ENCODE data around the gene DPY19L1.
"Not testable (repeated sequence)": the region's sequence is repeated elsewhere in the genome, so short reads cannot be mapped to it uniquely, and the experiment has no call there.

DPY19L1 gene

DNA sequence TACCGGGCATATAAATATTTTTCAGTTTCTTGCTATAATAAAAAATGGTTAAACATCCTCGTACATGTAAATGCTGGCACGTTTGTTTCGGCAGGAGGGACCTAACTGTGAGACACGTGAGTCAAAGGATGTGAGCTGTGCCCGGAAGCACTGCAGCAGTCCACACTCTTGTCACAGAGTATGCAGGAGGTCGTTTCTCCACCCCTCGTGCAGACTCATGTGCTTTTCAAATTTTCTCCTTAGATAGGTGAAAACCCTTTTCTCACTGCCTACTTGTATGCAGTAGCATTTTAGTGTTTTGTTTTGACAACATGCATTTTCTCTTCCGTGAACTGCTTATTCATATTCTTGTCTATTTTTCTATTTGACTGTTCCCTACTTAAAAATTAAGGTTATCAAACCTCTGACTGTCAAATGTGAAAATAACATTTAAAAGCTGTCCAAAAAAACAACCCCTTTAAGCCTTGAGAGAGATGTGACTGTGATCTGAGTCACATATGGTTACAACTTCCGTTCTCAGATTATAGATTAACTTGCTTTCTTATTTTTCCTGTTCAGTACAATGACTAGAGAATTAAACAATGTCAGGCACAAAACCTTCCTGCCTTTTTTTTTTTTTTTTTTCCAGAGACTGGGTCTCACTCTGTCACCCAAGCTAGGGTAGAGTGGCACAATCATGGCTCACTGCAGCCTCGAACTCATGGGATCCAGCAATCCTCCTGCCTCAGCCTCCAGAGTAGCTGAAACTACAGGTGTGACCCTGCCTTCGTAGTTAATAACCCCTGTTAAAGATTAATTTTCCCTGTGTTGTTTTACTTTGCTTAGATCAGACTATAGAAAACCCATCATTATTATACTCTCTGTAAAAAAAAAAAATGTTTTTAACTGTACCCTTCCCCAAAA, 45.1 kb downstream of the DPY19L1 start:
- peak; percentile 9 to 33 (median 20) for DNase-seq (ENCODE audit: low read depth in 3 of 3)

DNA sequence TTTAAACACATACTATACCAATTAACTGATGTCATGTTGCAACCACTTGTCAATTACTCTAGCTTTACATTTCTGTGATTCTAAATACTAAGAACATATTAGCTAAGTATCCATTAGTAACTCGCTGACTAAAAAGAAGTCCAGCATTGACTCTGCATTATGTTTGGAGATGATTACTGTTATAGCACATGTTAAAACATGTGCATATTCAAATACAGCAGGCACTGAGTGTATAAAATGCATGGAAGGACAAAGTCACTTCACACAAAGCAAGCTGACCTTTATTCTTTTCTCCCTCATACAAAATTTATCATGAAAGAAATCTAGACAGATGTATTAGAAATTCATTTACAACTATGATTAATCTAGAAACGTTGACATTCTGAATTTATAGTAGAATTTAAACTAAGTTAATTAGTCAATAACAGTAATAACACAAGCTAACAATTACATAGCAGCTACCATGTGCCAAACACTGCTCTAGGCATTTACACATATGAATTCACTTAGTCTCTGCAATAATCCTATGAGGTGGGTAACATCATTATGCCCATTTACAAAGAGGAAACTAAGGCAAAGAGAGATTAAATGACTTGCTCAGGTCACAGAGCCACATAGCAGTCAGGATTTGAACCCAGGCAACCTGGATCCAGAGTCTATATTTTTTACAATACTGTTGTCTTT, 48.7 kb downstream of the DPY19L1 start:
- not testable (repeated sequence) for DNase-seq (ENCODE audit: low read depth in 3 of 3)

DNA sequence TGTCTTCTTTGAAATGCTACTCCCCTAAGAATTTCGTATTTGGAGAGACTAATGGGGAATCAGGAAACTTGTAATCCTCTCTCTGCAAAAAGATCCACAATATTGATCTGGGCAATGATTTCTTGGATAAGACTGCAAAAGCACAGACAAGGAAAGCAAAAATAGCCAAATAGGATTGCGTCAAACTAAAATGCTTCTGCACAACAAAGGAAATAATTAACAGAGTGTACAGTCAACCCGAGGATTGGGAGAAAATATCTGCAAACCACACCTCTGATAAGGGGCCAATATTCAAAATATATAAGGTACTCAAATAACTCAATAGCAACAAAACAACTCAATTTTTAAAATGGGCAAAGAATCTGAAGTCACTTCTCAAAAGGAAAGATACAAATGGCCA, 52.1 kb downstream of the DPY19L1 start:
- DNase-seq (ENCODE audit: low read depth in 3 of 3), result not testable (repeated sequence)

DNA sequence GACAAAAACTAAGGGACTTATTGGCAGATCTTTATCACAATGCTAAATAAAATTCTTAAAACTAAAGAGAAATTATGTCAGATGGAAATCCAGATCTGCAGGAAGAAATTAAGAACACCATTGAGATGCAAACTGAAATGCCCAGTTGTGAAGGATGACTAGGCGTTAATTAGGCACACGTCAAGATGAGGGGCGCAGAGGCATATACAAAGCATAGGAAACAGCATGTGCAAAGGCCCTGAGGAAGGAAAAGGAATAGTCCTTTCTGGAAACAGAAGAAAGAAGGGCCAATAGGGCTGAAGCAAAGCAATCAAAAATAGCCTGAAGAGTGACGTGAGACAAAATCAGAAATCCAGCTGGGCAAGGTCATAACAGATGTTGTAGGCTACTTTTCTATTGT, 53.1 kb downstream of the DPY19L1 start:
- not testable (repeated sequence) for DNase-seq (ENCODE audit: low read depth in 3 of 3)

DNA sequence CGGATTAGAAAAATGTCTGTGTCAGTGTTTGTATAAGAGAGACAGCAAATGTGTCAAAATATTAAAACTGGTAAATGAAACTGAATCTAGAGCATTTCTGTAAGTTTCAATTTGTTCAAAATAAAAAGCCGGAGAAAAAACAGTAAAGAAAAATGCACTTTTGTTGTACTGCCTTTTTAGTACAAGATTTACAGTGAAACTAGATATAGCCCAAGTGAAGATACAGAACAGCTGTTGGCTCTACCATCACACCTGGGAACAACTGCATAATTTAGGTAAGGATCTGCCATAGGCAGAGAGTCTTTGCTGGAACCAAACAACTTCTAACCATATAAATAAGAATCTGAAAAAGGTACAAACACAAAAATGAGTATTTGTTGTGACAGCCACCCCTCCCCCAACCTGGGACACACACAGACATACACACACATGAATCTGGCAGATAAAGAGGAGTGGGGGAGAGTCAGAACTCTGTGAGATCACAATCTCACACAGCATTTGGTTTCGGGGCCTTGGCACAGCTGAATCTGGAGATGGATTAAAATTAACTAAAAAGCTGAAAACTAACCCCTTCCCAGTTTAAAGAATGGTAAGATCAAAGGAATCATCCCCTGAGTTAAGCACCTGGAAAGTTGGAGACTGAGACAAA, 54.8 kb downstream of the DPY19L1 start:
- DNase-seq (ENCODE audit: low read depth in 3 of 3), result no peak

DNA sequence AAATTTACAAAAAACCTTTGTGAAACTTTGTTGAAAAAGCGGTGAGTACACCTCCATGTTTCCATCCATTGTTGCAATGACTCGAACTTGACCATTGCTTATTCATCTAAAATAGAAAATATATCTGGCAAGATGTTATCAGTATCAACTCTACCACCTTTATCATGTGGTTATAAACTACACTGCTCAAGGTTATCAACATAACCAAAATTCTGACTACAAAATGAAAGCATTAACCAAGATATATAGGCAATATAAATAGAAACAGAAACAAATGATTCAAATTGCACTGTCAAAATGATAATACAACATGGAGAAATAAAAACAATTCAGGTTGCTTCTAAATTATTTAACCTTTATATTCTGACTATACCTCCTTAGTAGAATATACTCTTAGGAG, 58.2 kb downstream of the DPY19L1 start:
- DNase-seq (ENCODE audit: low read depth in 3 of 3), result not testable (repeated sequence)

DNA sequence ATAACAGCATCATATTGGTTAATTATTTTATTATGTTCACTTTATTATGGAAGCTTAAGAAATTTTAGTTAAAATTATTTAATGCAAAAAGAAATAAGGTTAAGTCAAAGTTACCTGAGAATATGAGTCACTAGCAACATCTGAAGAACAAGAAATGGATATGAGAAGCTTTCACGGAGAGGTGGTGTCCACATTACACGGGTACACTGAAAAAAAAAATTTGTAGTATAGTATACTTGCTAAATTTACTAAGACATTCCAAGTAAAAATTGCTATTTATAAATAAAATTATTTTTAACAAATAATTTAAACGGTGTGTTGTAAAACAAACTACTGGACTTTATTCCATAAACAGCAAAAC, 63.9 kb downstream of the DPY19L1 start:
- no peak for DNase-seq (ENCODE audit: low read depth in 3 of 3)

DNA sequence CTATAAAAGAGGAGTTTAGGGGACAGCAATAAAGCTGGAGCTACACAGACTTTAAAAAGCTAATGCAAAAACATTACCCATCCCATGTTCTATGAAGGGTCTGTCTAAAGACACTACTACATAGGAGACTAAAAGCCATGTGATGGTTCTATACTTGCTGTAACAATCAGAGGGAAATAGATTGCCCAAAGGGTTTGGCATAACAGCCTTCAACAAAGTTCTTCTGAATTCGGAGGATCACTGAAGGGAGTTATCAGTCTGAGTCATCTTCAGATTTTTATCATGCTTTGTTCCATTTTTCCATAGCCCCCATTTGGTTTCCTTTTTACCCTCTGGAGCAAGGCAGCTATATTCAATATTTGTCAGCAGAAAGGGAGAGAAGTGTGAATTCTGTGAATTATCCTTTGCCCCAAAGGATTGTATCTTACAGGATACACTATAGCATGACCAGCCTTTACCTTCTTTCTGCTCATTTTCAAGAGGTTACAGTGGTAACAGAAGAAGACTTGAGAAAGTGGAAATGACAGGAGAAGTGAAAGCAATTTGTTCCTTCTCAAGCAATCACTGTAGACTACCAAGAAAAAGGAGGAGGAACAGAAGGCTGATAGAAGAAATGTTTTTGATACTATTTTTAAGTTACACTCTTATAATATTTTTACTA, 64.4 kb downstream of the DPY19L1 start:
- not testable (repeated sequence) for DNase-seq (ENCODE audit: low read depth in 3 of 3)

DNA sequence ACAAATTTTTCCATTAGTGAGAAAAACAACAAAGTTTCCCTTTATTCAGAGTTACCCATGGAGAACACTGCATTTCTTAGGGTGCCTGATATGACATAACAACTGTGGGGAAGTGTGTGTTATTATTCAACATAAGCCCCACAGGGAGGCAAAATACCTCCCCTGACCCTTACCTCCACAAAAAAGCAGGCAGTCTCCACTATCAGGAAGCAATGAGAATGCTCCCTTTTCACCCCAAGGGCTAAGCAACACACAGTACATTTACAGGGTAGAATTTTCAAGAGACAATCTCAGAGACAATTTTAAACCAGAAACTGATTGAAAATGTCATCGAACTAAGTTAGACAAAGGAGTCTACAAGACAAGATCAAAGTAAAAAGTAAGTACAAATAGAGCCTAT, 69.5 kb downstream of the DPY19L1 start:
- not testable (repeated sequence) for DNase-seq (ENCODE audit: low read depth in 3 of 3)

DNA sequence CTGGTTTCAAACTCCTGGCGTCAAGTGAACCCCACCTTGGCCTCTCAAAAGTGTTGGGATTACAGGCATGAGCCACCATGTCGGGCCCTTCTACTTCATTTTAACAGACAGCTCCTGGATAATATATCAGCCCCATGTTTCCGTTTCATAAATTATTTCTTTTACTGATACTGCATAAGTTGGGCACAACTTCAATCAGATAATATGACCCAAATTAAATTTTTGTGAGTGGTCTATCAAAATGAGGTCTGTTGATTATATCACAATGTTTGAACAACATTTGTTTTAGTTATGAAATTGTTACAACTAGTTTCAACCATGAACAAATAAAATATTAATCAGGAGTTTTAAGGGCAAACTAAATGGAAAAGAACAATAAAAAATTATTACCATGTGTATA, 70.8 kb downstream of the DPY19L1 start:
- not testable (repeated sequence) for DNase-seq (ENCODE audit: low read depth in 3 of 3)

DNA sequence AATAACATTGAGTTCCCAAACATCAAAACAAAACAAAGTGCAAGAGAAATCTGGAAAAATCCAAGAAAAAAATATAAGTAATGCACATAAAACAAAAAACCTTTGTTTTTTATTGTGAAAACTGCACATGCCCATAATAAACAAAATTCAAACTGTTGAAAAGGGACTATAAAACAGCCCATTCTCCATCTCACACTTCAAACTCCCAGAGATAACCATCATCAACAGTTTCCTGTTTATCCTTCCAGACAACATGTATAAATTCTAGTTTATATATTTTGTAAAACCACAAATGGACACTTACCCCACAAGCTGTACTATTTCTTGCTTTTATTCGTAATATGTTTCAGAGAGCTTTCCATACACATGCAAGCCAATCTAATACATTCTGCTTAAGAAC, 79.3 kb downstream of the DPY19L1 start:
- no peak for DNase-seq (ENCODE audit: low read depth in 3 of 3)

DNA sequence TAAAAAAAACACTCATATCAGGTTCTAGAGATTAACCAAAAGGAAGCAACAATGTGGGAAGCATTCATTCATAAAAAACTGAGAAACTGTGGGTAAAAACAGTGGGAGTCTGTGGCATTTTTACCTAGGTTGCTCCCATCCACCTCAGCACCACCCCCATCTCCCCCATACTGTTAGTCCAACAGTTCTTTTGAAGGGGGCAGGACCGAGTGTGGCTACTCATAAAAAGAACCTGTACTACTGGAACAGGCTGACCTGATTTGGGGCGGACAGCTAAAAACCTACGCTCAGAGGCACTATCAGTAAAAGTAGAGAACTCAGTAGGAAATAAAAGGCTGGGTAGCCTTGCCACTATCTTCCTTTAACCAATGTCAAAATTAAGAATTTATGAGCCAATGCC, 84.5 kb downstream of the DPY19L1 start:
- no peak for DNase-seq (ENCODE audit: low read depth in 3 of 3)

DNA sequence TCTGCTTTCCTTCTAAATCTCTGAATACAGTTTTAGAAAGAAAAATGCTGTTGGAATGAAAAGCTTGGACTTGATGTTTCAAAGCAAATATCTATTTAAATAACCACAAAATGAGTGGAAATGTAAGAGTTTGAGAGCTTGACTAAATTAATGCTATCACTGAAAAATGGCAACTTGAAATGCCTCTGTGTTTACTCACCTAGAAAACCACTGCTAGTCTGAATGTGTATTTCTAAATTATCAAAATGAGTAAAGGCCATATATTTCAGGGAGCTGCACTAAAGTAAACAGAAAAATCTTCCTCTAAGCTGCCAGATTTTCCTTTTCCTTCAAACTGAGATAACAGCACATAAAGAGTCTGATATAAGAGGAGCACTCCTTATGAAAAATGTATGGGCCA, 87.9 kb downstream of the DPY19L1 start:
- DNase-seq (ENCODE audit: low read depth in 3 of 3), result no peak

DNA sequence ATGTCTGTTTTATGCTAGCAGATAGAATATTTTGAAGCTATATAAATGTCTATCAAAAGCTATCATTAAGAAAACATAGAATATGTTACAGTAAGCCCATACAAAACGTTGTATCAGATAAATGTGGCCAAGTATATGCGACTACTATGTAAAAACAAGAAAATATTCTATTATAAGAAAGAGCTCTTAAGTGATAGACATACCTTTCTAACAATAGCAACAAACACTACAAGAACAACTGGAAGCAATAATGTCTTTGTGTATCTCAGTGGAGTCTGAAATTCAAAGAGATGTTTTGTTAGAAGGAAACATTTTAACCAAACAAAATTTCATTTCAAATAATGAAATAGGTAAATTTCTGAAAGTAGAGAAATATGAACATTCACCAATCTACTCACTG, 89.9 kb downstream of the DPY19L1 start:
- DNase-seq (ENCODE audit: low read depth in 3 of 3), result not testable (repeated sequence)

DNA sequence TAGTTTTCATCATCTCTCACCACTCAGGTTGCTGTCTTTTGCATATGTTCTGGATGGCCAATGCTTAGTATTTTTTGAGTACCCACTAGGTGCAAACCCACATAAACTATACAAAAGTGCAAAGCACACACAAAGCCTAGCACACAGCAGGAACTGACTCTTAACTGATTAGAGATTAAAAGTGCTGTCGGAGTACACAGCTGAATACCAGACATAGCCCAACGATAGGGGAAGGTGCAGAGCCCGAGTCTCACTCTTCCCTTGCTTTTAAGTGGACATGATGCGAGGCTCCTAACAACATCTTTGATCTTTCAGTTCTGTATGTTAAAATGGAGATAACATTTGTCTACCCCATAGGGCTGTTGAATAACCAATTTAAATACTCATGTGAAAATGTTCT, 90.8 kb downstream of the DPY19L1 start:
- DNase-seq (ENCODE audit: low read depth in 3 of 3), result no peak

DNA sequence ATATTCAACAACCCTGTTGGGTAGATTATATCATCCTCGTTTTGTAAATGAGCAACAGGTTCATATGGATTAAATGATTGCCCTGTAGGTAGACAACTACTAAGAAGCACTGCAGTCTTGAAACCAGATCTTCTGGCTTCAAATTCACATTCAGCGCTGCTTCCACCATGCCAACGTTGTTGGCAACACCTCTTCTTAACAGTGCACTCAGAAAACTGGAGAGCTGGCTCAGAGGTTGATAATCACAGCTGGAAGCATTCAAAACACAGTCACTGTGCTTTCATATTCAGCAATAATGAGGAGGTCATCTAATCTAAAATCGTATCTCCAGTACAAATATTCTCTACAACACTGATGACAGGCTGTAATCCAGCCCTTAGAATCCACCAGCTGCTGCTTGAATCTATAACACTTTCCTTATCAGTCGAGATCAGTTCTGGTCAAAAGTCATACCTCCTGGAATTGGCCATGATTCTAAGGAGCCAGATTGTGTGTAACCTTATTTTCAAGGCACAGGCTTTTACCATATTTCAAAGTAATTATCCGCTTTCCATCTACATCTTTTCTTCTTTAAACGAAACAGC, 91.3 kb downstream of the DPY19L1 start:
- not testable (repeated sequence) for DNase-seq (ENCODE audit: low read depth in 3 of 3)

DNA sequence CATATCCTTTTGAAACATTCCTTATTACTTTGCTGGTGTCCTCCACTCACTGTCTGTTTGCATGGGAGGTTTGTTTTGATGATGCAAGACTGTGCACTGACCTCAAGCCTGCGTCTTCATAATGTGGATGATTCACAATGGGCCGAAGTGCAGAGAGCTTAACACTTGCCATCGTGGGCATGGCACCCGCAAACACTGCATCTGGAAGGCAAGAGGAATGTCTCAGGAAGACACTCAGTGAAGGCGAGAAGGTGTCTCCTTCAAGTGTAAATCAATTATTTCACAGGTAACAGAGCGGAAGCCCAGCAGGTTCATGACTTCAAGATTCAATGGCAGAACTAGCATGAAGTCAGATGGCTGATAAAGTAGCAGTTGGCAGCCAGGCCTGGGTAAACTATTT, 98.1 kb downstream of the DPY19L1 start:
- DNase-seq (ENCODE audit: low read depth in 3 of 3), result no peak

DNA sequence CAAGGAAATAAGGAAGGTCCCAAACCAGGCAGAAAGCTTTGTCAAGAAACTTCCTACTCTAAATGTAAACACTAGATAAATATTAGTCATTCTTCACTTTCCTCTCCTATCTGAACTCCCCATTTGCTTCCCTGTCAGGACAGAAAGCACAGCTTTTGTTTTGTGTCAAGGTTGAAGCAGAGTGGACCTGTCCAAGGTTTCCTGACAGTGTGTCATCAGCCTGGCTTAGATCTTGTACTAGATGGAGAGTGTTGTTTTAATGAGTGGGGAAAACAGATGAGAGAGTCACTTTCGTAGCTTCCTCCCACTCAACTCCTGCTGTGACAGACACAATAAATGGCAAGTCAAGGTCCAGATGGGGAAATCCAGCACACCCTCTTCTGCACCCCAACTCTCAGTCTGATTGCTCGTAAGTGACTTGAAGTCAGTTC, 101.5 kb downstream of the DPY19L1 start:
- DNase-seq (ENCODE audit: low read depth in 3 of 3), result not testable (repeated sequence)

DNA sequence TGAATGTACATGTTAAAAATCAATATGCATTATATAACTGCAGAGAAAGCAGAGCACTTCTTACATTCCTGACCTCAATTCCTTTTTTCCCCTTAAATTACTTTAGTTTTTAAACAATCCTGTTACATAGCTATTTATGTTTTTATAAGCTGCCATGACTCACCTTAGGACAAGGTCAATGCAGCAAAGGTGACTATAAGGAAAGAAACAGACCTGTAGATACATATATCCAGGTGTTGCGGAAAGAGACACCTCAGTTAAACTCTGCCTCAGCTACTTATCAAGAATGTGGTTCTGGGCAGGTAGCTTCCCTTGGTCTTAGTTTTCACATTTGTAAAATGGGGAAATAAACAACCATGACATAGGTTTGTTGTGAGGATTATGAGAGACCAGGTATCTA, 105.5 kb downstream of the DPY19L1 start:
- no peak for DNase-seq (ENCODE audit: low read depth in 3 of 3)

DNA sequence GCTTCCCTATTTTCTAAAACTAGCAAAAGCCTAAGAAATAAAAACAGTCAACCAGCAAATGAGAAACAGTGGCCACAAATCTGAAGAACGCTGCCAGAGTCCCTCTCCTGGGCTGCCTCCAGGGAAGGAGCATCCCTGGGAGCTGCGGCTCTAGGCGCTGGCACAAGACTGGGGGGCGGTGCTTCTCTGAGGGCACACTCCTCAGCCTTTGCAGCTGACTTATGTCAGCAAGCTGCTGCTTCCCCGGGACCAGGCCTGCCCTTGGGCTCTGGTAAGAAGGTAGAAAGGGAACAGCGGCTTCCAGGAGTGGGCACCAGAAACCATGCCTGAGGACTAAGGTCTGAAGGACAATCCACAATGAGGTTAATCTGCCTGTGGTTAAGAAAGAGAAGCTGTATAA, 107.5 kb downstream of the DPY19L1 start:
- DNase-seq (ENCODE audit: low read depth in 3 of 3), result not testable (repeated sequence)

DNA sequence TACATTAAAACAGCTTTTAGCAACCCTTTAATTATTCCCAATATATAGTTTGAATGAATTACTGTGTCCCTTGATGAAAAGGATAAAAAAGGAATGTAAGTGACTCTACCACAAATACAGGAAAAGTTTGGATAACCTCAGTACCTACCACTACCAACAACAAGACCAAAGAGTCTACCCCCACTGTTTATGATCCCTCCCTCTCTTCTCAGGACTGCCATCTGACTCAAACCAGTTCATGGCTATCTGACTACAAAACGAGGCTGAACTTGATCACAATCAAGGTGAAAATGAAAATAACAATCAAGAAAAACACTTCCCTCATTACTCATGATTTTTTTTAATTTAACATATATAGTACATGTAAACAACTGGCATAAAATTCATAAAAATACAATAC, 108.7 kb downstream of the DPY19L1 start:
- no peak for DNase-seq (ENCODE audit: low read depth in 3 of 3)

DNA sequence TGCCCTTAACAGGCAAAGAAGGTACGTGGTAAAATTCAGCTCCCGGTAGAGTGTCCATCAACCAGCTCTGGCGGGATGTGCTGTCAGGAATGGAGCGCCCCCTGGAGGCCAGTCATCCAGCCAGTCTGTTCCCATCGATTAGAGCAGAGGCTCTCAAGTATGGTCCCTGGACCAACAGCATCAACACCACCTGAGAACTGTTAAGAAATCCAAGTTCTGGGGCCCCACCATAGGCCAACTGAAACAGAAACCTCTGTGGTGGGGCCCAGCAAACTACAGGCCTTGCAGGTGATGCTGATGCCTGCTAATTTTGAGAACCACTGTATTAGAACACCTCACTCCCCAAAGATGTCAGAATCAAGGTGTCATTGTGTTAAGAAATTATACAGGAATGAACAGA, 109.2 kb downstream of the DPY19L1 start:
- DNase-seq (ENCODE audit: low read depth in 3 of 3), result peak; percentile 20 to 52 (median 27)

Data from stimulated activated CD4-positive, alpha-beta T cell treated with anti-CD3 and anti-CD28 coated beads, TNF-alpha, amount 100 ng/mL, for 48 hours (primary cell).